HG02885 (cell line): ENCODE measurements around the gene BIVM.
"Not testable (repeated sequence)": the region's sequence is repeated elsewhere in the genome, so short reads cannot be mapped to it uniquely, and the experiment has no call there.

Experiments
- ATAC-seq: cut with Tn5 transposase; IDR thresholded peaks from one replicate; pipeline ENCODE4 v1.9.1; 2021; ENCODE audit warnings: mild to moderate bottlenecking; ENCODE audit not compliant: unreplicated experiment, poor library complexity

The BIVM gene

GRCh38 chr13:102798581-102799425 lies at the start of gene BIVM, which contains the start of gene POGLUT2:
Gene BIVM (plus strand): TSS chr13:102799119. CDS start chr13:102807268, 8,149 bp downstream.
Gene POGLUT2 (minus strand): TSS chr13:102798976. CDS start chr13:102798670, 306 bp downstream.
- peak; percentile 81 for ATAC-seq

DNA sequence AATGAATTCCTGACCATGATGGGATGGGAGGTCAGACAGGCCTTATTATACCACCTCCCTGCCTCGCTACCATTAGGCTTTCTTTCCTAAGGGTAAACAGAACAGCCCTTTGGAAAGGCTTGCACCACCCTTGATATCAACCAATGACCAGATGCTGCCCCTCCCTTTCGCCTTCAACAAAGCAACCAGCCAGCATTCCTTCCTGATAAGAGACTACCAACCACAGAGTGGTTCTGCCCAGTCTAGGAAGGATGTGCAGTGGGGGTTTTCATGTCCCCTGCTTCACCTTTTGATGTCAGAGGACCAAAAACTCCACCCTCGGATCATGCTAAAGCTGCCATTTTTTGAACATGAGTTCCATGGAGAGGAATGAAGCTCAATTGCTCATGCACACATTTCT lies 47.0 kb upstream of the BIVM start:
- no peak for ATAC-seq

GRCh38 chr13:102757006-102757405 lies 41.9 kb upstream of the BIVM start:
- no peak for ATAC-seq

DNA sequence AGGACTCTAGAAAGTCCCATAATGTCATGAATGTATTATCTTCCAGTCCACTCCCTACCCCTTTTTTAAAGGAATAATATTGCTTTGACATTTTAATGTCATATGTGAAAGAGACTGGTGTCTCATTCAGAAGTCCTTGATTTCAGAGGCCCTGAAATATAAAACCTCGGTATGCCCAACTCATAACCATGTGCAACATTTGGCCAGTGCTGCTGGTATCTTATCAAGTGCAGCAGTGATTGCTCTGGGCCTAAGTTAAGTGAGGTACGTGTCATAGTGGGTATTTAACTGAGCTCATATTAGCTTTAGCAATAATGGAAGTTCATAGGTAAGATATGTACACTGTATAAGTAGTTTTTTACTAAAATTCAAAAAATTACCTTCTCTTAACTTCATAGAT lies 40.1 kb upstream of the BIVM start:
- no peak for ATAC-seq

- ATAC-seq = no peak
These were observed 37.8 kb upstream of the BIVM start for GRCh38 chr13:102761071-102761470.

DNA sequence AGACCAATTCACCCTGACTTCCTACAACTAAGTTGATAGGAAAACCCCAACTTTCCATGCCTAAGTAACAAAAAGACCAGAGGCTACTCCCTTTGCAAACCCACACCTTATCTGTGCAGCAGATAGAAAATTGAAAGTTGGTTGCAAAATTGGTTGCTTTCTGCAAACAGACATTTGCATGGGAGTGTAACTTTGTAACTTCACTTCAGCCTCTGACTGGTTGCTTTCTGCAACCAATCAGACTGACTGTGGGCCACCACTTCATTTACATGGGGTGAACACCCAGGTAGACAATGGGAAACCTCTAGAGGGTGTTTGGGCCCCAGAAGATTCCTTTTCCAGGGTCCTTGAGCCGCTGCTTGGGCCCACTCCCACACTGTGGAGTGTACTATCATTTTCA lies 35.2 kb upstream of the BIVM start:
- ATAC-seq = no peak

GRCh38 chr13:102768909-102769308 lies 30.0 kb upstream of the BIVM start:
- no peak for ATAC-seq

GRCh38 chr13:102769679-102770078 lies 29.2 kb upstream of the BIVM start:
- no peak for ATAC-seq

- ATAC-seq = no peak
These were observed 28.5 kb upstream of the BIVM start for GRCh38 chr13:102770435-102770834.

DNA sequence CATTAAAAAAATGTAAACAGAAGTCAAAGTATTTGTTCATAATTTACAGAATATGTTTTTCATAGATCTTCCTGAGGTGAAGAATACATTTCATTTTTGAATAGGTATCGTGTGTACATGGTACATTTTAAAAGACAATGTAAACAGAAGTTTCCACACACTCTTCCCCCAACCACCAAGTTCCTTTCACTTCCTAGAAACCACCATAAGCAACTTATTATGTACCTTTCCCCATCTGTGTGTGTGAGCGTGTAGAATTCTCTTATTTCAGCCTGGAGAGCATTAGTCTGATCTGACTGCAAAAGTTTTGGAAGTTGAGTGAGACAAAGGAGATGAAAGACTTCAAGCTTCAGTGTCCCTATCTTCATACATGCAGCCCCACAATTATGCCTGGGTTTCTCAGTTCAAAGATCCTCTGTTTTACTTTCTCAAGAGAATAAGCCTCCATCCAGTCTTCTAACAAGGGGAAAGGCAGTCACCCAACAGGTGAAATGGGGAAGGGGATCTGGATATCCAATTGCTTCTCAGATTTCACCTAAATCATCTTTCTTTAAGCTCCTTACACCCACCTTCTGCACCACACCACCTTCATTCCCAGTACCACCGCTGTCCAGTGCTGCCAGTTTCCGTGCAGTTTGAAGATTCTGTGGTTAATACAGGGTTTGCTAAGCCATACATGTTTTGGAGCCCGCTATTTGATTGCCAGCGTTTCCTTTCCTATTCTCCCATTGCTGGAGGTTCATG lies 27.4 kb upstream of the BIVM start:
- no peak for ATAC-seq

GRCh38 chr13:102772042-102772425 lies 26.9 kb upstream of the BIVM start:
- ATAC-seq = no peak

DNA sequence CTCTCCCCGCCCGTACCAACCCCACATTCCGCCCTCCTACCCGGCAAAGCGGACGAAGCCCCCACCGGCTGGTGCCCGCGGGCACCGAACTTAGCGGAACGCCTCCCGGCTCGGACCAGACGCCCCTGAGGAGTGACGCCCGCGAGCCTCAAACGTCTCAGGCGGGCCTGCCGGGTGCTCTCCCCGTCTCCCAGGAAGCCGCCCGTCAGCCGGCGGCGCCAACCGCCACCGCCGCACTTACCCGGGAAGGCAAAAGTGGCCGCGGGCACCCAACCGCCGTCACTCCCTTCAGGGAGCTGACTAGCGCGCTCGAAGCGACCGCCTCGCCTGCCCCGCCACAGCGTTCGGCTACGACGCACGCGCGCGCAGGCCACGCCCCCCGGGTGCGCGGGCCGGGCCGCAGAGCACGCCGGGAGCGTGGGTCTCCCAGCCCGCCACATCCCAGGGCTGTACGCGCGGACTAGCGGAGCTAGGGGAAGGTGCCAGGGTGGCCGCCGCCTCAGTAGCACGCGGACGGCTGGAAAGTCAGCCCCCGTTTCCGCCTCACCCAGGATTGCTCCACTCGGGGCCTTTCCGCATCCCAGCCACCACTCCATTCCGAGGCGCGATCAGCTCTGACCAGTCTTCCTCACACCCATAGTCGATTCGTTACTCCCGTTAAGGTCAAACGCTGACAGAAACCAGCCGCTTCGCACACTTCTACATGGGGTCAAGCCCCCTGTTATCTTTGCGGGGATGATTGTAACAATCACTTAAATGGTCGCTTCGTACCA lies 25.3 kb upstream of the BIVM start, which contains the start of gene TEX30:
Gene TEX30 (minus strand): TSS at position 346 of the 773 bp plus-strand sequence. CDS start 3,760 bp downstream, outside the sequence.
- peak; percentile 93 for ATAC-seq

- no peak for ATAC-seq
These were observed 24.7 kb upstream of the BIVM start for GRCh38 chr13:102774214-102774568.

GRCh38 chr13:102774591-102775520 lies 24.1 kb upstream of the BIVM start:
- no peak for ATAC-seq

- ATAC-seq = no peak
These were observed 22.6 kb upstream of the BIVM start for GRCh38 chr13:102776271-102776670.

GRCh38 chr13:102777736-102778135 lies 21.2 kb upstream of the BIVM start:
- no peak for ATAC-seq

DNA sequence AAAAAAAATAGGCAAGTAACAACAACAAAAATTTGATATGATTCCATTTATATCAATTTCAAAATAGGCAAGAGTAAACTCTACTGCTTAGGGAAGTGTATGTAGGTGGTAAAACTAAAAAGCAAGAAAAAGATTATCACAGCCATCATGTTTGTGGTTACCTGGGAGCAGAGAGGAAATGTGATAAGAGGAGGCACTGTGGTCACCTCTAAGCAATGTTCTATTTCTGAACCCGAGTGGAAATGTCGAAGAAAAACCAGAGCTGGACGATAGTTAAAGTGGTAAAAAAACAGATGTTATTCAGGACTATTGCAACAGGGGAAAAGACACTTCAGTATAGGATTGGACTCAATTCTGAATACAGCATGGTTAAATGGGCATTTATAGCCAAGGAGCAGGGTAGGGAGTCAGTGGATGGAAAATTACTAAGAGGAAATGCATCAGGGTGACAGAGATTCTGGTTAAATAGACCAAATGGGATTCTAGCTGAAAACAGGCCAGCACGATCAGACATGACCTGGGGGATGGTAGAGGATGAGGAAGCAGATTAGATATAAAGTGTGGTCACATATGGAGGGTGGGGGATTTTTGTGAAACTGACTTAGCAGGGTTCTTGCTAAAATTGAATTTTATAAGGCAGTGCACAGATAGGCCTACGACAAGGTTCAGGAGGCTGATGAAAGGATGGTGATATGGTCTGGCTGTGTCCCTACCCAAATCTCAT lies 19.3 kb upstream of the BIVM start:
- peak; percentile 72 for ATAC-seq

- ATAC-seq = not testable (repeated sequence)
These were observed 18.3 kb upstream of the BIVM start for GRCh38 chr13:102780656-102781055.

GRCh38 chr13:102781591-102781990 lies 17.3 kb upstream of the BIVM start:
- ATAC-seq = no peak
